GM18907 (cell line): Measurements from ENCODE around the gene NFX1.
"Not testable (repeated sequence)": the region's sequence is repeated elsewhere in the genome, so short reads cannot be mapped to it uniquely, and the experiment has no call there.

Experiments
- ATAC-seq: cut with Tn5 transposase; IDR thresholded peaks from one replicate; pipeline ENCODE4 v1.9.1; 2021; ENCODE audit warnings: mild to moderate bottlenecking, moderate library complexity; ENCODE audit not compliant: unreplicated experiment

NFX1 gene

GRCh38 chr9:33385979-33386640, 95.8 kb downstream of the NFX1 start:
- ATAC-seq: not testable (repeated sequence)

- ATAC-seq: not testable (repeated sequence)
Observed at GRCh38 chr9:33386641-33386996, 96.3 kb downstream of the NFX1 start.

- ATAC-seq: not testable (repeated sequence)
Observed at GRCh38 chr9:33386998-33387397, 96.7 kb downstream of the NFX1 start.

- ATAC-seq: no peak
Observed at GRCh38 chr9:33388110-33388994, 98.0 kb downstream of the NFX1 start.

- not testable (repeated sequence) for ATAC-seq
Observed at GRCh38 chr9:33391111-33391771, 100.9 kb downstream of the NFX1 start.

GRCh38 chr9:33392591-33393021, 102.3 kb downstream of the NFX1 start:
- ATAC-seq: not testable (repeated sequence)

GRCh38 chr9:33393581-33393980, 103.3 kb downstream of the NFX1 start:
- ATAC-seq: no peak

GRCh38 chr9:33393986-33394385, 103.7 kb downstream of the NFX1 start:
- ATAC-seq: not testable (repeated sequence)

- ATAC-seq: not testable (repeated sequence)
Observed at GRCh38 chr9:33395159-33395879, 105.0 kb downstream of the NFX1 start.

GRCh38 chr9:33397801-33398200, 107.5 kb downstream of the NFX1 start:
- ATAC-seq: not testable (repeated sequence)

GRCh38 chr9:33399047-33399446, 108.7 kb downstream of the NFX1 start:
- not testable (repeated sequence) for ATAC-seq

GRCh38 chr9:33401809-33402208, 111.5 kb downstream of the NFX1 start:
- ATAC-seq: not testable (repeated sequence)

GRCh38 chr9:33402371-33402770, 112.1 kb downstream of the NFX1 start, which contains the start of gene AQP7:
Gene AQP7 (minus strand): TSS chr9:33402568. CDS start chr9:33401262, 1,306 bp downstream.
- not testable (repeated sequence) for ATAC-seq

- ATAC-seq: no peak
Observed at GRCh38 chr9:33403941-33404787, 113.8 kb downstream of the NFX1 start.

- no peak for ATAC-seq
Observed at GRCh38 chr9:33404788-33405362, 114.6 kb downstream of the NFX1 start.

GRCh38 chr9:33407061-33407460, 116.7 kb downstream of the NFX1 start:
- no peak for ATAC-seq

GRCh38 chr9:33408087-33408486, 117.8 kb downstream of the NFX1 start:
- ATAC-seq: no peak

- ATAC-seq: no peak
Observed at GRCh38 chr9:33414268-33414667, 124.0 kb downstream of the NFX1 start.

- no peak for ATAC-seq
Observed at GRCh38 chr9:33414889-33415500, 124.7 kb downstream of the NFX1 start.
